ENCODE measurements around the gene BBIP1. TPM values are rescaled to one million over a fixed set of nuclear protein-coding genes. Genes with fewer than 3 reads are reported as not detected.

Gene BBIP1
- total RNA-seq, 1 donor from 2014 or later = 25.3 TPM

DNA sequence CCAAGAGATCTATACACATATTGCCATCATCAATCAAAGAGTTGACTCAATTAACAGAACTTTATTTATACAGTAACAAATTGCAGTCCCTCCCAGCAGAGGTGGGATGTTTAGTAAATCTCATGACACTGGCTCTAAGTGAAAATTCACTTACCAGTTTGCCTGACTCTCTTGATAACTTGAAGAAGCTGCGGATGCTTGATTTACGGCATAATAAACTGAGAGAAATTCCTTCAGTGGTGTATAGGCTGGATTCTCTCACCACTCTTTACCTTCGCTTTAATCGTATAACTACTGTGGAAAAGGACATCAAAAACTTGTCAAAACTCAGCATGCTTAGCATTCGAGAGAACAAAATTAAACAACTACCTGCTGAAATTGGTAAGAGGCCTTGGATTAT, 45.7 kb upstream of the BBIP1 start:
- no peak for ATAC-seq
- Histone ChIP-seq H3K27ac (no peak overlapping the region), H3K36me3 (no peaks in the 10 kb centered on the region), H3K4me3 (no peak overlapping the region), H3K4me1 (peaks cover 11% of the 10 kb centered on the region), H3K27me3 (no peaks in the 10 kb centered on the region), H3K9me3 (no peaks in the 10 kb centered on the region)
- TF ChIP-seq, protein P1, sequence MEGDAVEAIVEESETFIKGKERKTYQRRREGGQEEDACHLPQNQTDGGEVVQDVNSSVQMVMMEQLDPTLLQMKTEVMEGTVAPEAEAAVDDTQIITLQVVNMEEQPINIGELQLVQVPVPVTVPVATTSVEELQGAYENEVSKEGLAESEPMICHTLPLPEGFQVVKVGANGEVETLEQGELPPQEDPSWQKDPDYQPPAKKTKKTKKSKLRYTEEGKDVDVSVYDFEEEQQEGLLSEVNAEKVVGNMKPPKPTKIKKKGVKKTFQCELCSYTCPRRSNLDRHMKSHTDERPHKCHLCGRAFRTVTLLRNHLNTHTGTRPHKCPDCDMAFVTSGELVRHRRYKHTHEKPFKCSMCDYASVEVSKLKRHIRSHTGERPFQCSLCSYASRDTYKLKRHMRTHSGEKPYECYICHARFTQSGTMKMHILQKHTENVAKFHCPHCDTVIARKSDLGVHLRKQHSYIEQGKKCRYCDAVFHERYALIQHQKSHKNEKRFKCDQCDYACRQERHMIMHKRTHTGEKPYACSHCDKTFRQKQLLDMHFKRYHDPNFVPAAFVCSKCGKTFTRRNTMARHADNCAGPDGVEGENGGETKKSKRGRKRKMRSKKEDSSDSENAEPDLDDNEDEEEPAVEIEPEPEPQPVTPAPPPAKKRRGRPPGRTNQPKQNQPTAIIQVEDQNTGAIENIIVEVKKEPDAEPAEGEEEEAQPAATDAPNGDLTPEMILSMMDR (IDR thresholded peaks at IDR 0.05) = no peak
- intact Hi-C loops (cut with DNase I) = no loop called here
- DNase-seq = no peak

DNA sequence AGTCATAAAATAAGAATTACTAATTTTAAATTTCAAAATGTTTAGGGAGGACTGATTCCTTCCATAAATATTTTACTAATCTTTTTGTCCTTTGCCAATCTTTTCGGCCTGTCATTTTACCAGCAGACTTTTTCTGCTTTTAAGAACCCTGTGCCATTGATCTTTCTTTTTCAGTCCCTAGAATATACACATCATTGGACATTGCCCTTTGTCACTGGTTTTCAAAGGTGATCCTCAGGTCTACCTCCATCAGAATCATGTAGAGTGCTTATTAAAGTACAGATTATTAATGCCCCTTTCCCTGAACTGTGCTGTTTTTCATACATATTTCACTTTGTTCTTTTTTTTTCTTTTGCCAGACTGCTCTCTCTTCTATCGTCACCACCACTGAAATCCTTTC, 44.2 kb upstream of the BBIP1 start:
- Histone ChIP-seq H3K27ac (no peak overlapping the region), H3K4me3 (no peak overlapping the region), H3K36me3 (no peaks in the 10 kb centered on the region), H3K27me3 (no peaks in the 10 kb centered on the region), H3K9me3 (no peaks in the 10 kb centered on the region), H3K4me1 (peaks cover 19% of the 10 kb centered on the region)
- DNase-seq = no peak
- TF ChIP-seq, protein P1 (IDR thresholded peaks at IDR 0.05) = no peak
- ATAC-seq = no peak
- intact Hi-C loops (cut with DNase I) = no loop called here

DNA sequence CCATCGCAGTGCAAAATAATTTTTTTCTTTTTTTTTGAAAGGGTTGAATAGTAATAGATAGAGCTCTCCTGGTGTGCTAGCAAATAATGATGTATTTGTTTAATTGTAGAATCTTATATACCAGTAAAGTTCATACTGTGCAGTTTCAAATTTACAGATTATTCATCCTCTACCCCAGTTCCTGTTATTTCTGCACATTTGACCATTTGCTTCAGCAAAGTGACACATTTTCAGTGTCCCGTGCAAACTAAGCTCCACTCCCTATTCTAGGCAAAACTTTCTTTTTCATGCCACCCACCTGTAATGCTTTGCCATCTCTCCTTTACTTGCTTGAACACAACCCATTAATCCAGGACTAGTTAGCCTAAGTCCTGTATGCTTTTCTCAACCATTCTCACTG, 43.5 kb upstream of the BBIP1 start:
- intact Hi-C loops (cut with DNase I) = no loop called here
- DNase-seq (no peak), ATAC-seq (no peak)
- Histone ChIP-seq H3K4me3 (no peak overlapping the region), H3K27ac (no peak overlapping the region), H3K36me3 (no peaks in the 10 kb centered on the region), H3K9me3 (no peaks in the 10 kb centered on the region), H3K4me1 (peaks cover 19% of the 10 kb centered on the region), H3K27me3 (no peaks in the 10 kb centered on the region)
- TF ChIP-seq, protein P1 (IDR thresholded peaks at IDR 0.05) = no peak

DNA sequence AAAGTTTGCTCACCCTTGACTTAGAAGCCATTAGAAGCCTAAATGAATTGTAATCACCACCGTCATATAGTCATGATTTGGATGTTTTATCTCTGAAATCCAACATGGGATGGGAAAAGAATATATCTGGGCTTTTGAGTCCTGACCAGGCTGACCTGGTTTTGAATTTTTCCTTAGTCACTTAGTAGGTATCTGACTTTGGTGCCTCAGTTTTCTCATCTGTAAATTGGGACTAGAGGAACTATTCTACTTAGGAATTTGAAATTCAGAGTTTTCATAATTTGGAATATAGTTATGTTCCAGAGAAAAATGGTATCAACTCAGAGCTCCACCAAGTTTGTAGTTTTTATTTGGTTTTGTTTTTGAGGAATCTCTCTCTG, 41.3 kb upstream of the BBIP1 start:
- Histone ChIP-seq H3K4me3 (no peak overlapping the region), H3K9me3 (no peaks in the 10 kb centered on the region), H3K36me3 (no peaks in the 10 kb centered on the region), H3K27me3 (no peaks in the 10 kb centered on the region), H3K27ac (no peak overlapping the region), H3K4me1 (peaks cover 19% of the 10 kb centered on the region)
- ATAC-seq = no peak
- TF ChIP-seq, protein P1 (IDR thresholded peaks at IDR 0.05) = no peak
- no peak for DNase-seq
- intact Hi-C loops (cut with DNase I) = no loop called here

DNA sequence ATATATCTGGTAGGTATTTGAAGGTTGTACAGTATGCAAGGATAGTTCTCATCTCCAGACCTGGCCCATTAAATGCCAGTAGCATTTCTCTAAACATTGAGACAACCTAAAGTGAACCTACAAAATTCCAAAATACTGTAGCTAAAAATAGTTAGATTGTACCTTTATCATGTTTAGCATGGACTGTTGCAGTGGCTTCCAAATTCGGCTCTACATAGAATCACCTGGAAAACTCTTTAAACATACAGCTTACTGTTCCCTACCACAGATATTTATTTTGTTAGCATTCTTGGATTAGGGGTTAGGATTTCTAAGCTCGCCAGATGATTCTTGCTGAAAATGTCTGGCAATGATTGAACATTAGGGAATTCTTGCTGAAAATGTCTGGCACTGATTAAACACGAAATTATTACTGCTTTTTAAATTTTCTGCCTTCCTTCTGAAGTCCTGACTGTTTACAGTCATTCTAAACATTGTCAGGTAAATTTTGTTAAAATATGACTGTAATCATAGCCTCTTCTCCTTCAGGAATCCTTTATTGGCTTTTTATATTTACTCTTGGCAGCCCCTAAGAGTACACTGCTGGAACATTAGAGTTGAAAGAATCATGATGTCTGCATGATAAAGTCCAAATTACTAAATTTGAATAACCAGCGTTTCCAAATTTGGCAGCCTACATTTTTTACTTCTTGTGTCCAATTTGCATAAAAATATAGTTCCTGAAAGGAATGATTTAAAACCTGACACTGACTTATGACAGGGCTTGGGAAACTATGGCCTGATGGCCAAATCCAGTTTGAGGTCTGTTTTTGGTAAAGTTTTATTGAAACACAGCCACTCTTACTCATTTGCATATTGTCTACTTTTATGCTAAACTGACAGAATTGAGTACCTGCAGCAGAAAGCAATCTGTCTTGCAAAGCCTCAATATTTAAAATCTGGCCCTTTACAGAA, 40.7 kb upstream of the BBIP1 start:
- no peaks in the 10 kb centered on the region for H3K9me3 ChIP-seq
- peaks cover 19% of the 10 kb centered on the region for H3K4me1 ChIP-seq
- intact Hi-C loops (cut with DNase I) = no loop called here
- H3K27ac ChIP-seq = no peak overlapping the region
- H3K4me3 ChIP-seq = no peak overlapping the region
- TF ChIP-seq, protein P1 (IDR thresholded peaks at IDR 0.05) = no peak
- no peaks in the 10 kb centered on the region for H3K27me3 ChIP-seq
- no peaks in the 10 kb centered on the region for H3K36me3 ChIP-seq
- no peak for ATAC-seq
- DNase-seq = no peak
